GM19023 (cell line): ENCODE measurements around the gene NOP9.
A peak's percentile ranks its signal among the peaks of the same experiment; 100 is the strongest.

Source experiments
- ATAC-seq: cut with Tn5 transposase; IDR thresholded peaks from one replicate; pipeline ENCODE4 v1.9.1; 2021; ENCODE audit warnings: mild to moderate bottlenecking, moderate library complexity; ENCODE audit not compliant: unreplicated experiment

Gene NOP9

DNA sequence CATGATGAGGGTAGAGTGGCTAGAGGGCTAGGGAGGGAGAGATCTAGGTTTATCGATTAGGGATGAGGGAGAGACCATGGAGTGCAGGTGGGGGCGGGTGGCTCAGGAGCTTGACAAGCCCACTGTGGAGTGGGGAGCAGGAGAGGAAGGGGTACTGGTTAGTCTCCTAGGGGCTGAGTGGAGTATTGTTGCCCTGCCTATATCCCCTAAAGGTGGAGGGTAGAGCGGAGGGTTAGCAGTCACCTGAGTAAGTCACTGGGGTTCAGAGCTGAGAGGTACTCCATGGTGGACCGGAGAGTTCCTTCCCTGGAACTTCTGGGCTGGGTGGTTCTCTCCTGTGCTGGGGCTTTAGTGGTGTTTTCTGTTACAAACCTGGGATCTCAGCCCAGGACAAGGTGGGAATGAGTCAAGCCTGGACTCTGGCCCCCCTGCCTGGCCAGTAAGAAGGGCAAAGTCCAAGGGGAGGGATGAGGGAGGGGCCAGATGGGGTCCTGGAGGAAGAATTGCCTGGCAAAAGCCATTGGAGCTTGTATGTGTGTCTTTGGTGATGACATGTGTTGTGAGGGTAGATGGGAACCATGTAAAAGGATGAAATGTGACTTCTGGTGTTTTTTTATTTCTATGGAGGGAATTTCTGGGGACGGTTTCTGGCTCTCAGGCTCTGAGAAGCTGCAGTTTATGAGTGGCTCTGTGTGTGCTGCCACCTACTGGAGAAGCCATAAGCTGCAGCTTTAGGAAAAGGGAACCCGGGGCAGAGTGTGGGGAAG, 8.1 kb downstream of the NOP9 start, which contains the start of gene CIDEB:
CIDEB (minus strand) TSS at position 403 of the 767 bp plus-strand sequence; CDS start at position 284, 119 bp downstream.
- ATAC-seq = no peak

- no peak for ATAC-seq
Measured at GRCh38 chr14:24308342-24309124, 8.9 kb downstream of the NOP9 start.

- no peak for ATAC-seq
Measured at GRCh38 chr14:24309538-24310264, 10.1 kb downstream of the NOP9 start, which contains the start of gene LTB4R2. TSS of gene LTB4R2 (plus strand) at chr14:24310140. CDS start at chr14:24310665, 525 bp downstream.

DNA sequence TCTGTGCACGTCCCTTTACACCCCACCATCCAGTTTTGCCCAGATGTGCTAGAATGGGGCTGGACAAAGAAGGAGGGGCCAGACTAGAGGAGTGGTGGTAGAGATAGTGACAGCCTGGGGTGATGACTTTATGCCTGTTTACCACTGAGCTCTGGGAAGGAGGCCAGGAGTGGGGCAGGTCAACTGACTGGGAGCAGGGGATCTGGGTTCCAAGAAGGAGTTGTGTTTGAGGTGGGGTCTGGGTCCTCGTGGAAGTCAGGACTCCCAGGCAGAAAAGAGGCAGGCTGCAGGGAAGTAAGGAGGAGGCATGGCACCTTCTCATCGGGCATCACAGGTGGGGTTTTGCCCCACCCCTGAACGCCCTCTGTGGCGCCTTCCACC, 10.6 kb downstream of the NOP9 start:
- ATAC-seq = no peak

DNA sequence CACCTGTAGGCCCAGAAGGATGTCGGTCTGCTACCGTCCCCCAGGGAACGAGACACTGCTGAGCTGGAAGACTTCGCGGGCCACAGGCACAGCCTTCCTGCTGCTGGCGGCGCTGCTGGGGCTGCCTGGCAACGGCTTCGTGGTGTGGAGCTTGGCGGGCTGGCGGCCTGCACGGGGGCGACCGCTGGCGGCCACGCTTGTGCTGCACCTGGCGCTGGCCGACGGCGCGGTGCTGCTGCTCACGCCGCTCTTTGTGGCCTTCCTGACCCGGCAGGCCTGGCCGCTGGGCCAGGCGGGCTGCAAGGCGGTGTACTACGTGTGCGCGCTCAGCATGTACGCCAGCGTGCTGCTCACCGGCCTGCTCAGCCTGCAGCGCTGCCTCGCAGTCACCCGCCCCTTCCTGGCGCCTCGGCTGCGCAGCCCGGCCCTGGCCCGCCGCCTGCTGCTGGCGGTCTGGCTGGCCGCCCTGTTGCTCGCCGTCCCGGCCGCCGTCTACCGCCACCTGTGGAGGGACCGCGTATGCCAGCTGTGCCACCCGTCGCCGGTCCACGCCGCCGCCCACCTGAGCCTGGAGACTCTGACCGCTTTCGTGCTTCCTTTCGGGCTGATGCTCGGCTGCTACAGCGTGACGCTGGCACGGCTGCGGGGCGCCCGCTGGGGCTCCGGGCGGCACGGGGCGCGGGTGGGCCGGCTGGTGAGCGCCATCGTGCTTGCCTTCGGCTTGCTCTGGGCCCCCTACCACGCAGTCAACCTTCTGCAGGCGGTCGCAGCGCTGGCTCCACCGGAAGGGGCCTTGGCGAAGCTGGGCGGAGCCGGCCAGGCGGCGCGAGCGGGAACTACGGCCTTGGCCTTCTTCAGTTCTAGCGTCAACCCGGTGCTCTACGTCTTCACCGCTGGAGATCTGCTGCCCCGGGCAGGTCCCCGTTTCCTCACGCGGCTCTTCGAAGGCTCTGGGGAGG, 11.3 kb downstream of the NOP9 start, which contains the start of gene LTB4R:
LTB4R (plus strand) TSS at position 857 of the 959 bp plus-strand sequence. CDS start 4,150 bp downstream, outside the sequence.
- ATAC-seq = peak; percentile 69

DNA sequence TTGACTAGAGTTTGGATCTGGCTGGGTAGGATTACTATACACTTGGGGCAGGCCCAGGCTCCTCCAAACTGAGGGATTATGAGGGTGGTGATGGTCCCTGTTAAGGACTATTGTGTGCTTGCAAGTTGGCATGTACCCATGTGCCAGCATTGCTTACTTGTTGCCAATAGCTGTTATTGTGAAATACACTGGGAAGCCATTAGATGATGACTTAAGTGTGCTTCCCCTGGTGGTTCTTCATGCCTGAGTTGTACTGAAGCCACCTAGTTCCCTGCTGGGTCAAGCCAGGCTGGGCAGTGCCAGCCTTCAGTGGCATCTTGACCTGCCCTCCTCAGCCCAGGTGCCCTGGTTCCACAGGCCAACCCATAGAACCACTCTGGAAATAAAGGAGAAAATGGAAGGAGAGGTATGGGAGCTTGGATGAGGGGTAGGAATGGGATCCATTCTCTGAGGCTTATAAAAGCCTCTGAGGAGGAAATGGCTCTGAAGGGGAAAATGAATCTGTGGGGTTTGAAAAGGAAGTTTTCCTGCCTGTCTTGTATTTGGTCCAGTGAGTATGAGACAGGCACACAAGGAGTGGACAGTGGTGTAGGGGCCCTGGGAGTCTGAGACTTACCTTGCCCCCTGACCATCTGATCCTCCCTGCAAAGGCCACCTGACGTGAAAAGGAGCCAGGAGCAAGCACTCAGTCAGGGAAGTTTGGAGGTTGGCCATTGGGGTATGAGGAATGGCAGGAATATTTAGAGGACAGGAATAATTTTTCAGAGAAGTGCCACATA, 12.4 kb downstream of the NOP9 start:
- ATAC-seq = no peak

DNA sequence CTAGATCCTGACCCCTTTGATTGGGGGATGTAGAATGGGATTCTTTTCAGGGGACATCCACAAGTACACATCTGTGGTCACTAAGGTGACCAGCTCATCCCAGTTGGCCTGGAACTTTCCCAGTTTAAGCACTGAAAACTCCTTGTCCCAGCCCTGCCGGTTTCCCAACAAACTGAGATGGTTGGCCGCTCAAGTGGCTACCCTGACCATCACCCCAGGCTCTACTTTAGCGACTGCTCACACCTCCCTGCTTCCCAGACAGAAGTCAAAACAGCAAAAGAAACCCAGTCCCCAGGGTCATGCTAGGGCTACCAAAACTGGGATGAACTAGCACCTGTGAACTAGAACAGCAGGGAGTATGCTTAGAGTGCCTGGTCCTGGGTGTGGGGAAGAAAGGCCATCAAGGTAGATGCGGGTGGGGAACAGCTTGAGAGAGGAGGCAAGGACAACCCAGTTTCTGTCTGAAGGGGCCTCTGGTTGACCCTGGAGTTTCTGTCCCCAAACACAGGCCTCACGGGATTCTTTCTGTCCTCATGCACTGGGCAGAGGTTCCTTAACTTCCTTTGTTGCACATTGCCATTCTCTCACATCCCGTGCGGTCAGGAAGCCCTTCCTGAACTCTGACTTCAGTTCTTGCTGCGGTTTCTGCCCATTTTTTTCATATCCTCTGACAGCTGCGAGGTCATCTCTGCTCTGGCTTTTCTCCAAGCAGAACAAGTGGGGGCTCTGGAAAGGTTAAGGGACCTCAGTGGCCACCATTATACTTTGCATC, 13.3 kb downstream of the NOP9 start:
- no peak for ATAC-seq

DNA sequence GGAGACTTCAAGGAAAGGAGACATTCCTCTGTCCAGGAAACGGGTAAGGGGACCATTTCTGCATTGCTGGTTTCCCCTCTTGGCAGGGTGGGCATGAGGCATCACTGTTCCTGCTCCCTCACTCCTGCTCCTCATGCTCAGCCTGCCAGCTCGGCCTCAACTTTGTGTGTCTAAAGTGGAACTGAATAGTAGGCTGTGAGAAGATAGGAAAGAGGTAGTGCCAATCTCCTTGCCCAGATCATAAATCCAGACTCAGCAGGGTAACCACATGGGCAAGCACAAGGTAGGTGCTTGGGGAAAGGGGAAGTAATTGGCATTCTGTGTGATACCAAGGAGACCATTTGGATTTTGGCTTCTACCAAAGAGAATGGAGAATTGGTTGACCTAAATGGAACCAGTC, 14.3 kb downstream of the NOP9 start:
- ATAC-seq = no peak

- ATAC-seq = no peak
Measured at GRCh38 chr14:24314377-24315193, 14.9 kb downstream of the NOP9 start.

GRCh38 chr14:24315243-24315806, 15.7 kb downstream of the NOP9 start:
- no peak for ATAC-seq

- no peak for ATAC-seq
Measured at GRCh38 chr14:24315807-24316596, 16.4 kb downstream of the NOP9 start.

DNA sequence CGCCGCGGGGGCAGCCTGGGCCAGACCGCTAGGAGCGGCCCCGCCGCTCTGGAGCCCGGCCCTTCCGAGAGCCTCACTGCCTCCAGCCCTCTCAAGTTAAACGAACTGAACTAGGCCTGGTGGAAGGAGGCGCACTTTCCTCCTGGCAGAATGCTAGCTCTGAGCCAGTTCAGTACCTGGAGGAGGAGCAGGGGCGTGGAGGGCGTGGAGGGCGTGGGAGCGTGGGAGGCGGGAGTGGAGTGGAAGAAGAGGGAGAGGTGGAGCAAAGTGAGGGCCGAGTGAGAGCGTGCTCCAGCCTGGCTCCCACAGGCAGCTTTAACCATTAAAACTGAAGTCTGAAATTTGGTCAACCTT, 16.9 kb downstream of the NOP9 start:
- ATAC-seq = no peak

- no peak for ATAC-seq
Measured at GRCh38 chr14:24317141-24317928, 17.7 kb downstream of the NOP9 start.

DNA sequence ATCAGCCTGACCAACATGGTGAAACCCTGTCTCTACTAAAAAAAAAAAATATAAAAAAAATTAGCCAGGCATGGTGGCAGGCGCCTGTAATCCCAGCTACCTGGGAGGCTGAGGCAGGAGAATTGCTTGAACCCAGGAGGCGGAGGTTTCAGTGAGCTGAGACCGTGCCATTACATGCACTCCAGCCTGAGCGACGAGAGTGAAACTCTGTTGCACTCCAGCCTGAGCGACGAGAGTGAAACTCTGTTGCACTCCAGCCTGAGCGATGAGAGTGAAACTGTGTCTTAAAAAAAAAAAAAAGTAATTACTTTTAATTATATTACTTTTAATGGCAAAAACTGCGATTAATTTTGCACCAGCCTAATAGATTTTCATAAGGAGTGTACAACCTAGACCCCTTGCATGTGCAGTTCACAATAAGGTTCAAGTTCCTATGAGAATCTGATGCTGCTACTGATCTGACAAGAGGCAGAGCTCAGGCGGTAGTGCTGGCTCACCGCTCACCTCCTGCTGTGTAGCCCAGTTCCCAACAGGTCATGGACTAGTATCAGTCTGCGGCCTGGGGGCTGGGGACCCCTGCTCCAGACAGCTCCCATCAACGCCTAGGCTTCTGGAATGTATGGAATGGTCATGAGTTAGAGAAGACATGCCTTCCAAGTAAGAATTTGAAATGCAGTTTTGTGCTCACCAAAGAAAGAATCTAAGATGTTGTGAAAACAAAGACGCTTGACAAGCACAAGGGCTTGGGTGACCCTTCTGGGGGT, 21.7 kb downstream of the NOP9 start:
- ATAC-seq = no peak

- no peak for ATAC-seq
Measured at GRCh38 chr14:24322672-24323071, 23.0 kb downstream of the NOP9 start.
